D721Med (cell line): ENCODE measurements around the gene MRM2.

ENCODE experiments used
- DNase-seq: peaks from one replicate; pipeline ENCODE4 v3.0.0; 2011; ENCODE audit warnings: low spot score; ENCODE audit not compliant: insufficient read length
- FAIRE-seq: peaks from 2 replicates; lab custom pipeline; 2011; peaks lifted over from hg19 to GRCh38; lab: Jason Lieb, UNC
- TF ChIP-seq, protein P1 (sequence below): IDR thresholded peaks from 2 replicates; pipeline ENCODE4 v1.5.1; 2012; ENCODE audit warnings: mild to moderate bottlenecking, control low read depth; ENCODE audit not compliant: insufficient read depth; ENCODE audit errors: missing control alignments

The MRM2 gene

DNA sequence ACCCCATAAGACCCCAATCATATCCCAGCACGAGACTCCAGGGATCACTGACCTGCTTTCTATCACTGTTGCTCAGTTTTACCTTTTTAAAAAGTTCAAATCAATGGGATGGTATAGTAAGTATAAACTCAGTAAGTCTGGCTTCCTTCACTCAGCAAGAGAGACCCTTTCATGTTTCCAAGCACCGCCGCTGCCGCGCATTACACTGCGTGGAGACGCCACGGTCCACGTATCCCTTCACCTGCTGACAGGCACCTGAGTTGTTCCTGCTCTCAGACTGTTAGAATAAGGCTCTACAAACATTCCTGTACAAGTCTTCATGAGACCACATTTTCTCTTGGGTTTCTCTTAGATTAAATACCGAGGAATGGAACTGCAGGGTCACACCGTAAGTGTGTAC, 37.6 kb downstream of the MRM2 start:
- no peak for FAIRE-seq
- TF ChIP-seq, protein P1, sequence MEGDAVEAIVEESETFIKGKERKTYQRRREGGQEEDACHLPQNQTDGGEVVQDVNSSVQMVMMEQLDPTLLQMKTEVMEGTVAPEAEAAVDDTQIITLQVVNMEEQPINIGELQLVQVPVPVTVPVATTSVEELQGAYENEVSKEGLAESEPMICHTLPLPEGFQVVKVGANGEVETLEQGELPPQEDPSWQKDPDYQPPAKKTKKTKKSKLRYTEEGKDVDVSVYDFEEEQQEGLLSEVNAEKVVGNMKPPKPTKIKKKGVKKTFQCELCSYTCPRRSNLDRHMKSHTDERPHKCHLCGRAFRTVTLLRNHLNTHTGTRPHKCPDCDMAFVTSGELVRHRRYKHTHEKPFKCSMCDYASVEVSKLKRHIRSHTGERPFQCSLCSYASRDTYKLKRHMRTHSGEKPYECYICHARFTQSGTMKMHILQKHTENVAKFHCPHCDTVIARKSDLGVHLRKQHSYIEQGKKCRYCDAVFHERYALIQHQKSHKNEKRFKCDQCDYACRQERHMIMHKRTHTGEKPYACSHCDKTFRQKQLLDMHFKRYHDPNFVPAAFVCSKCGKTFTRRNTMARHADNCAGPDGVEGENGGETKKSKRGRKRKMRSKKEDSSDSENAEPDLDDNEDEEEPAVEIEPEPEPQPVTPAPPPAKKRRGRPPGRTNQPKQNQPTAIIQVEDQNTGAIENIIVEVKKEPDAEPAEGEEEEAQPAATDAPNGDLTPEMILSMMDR: no peak
- no peak for DNase-seq

DNA sequence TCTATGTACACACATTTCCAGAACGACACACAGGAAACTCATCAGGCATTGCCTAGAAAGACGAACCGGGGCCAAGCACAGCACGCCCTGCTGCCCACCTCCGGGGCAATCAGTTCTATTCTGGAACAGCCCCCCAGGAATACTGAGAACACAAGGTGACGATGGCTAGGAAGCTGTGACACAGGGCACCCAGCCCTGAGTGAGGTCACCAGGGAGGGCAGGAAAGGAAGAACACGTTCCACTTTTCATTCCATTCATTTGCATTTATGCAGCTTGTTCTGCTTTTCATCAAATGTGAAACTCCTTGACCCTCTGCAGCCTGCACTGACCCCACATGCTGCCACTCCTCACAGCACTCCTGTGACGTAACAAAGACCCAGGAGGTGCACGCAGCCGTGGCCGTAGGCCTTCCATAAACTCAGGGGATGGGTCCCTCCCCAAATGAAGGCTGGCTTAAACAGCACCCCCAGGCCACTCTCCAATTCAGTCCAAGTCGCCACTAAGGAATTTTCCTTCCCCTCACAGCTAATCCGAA, 38.2 kb downstream of the MRM2 start:
- no peak for DNase-seq
- TF ChIP-seq, protein P1: no peak
- FAIRE-seq: no peak

DNA sequence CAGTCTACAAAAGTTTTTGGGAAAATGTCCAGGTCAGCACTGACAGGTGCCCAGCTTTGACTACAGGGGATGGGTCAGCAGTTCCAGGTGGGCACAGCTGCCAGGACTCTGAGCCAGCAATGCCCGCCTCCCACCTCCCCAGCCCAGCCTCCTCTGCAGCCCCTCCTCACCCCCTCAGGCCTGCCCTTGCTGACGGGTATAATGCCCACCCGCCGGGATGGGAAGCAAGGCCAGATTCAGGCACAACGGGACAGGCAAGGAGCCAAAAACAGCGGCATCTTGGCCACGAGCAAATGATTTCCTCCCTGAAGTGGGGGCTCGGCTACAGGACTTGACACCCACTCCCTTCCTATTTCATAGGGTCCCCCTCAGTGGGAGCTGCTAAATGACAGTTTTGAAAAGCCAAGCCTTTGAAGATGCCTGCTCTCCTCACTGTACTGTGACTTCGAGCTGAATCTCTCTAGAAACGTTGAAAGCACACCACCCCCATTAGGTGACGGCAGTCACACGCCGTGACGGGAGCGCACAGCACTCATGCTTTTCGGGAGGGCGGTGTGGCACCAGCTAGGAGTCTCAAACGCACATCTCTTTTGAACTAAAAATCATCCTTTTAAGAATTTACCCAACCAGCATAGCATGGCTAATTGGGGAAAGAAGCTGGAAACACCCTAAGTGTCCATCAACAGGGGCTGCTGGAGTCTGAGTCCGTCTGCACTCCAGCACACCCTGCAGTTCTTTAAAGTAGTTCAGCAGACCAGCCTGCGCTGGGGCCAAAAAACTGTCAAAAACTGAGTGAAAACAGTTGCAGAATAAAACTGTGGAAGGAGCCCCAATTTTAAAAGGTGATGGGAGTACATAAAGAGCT, 38.9 kb downstream of the MRM2 start:
- FAIRE-seq (no peak), DNase-seq (no peak)
- TF ChIP-seq, protein P1: no peak

DNA sequence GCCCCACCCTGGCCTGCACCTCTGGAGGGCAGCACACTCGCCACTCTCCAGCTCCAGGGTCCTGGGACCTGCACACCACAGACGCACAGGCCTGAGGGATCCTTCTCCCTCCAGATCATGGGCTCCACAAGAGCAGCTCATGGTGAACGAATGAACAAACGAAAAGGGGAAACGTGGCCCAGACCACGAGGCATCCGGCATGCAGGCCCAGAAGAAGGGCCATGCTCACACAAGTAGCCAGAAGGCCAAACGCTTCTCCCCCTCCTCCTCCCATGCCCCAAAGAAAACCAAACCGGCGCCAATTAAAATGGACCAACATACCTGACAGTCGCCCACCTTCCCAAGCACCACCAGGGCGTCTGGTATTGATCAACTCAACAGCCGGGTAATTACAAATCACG, 39.6 kb downstream of the MRM2 start:
- peak; percentile 3 for DNase-seq
- FAIRE-seq: no peak
- TF ChIP-seq, protein P1: no peak

DNA sequence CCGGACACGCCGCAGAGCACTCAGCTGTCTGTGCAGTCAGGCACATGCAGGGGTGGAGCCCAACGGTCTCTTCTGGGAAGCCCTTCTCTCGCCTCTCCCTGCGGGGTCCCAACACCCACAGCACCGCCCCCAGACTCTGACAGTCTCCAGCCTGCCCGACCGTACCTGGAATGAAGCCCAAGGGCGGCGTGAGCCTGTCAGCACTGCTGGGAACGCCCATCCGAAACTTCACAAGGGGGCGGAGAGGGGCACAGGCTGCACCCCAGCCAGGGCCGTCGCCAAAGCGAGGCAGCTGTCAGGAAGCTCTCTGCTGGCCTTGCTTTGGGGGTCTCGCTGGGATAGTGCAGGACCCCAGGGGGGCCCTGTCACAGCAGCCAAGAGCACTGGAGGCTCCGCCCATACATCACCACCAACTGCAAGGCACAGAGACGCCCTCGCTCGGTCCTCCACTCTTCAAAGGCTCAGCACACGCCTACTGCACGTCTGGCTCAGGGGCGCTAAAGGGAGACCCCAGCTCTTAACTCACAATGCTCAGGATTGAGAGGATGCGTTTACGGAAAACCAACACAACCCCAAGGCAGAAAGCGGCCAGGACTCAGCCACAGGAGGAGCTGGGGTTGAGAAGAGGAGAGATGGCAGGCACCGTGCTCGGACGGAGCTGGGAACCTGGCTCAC, 40.2 kb downstream of the MRM2 start:
- DNase-seq (no peak), FAIRE-seq (no peak)
- TF ChIP-seq, protein P1: no peak

DNA sequence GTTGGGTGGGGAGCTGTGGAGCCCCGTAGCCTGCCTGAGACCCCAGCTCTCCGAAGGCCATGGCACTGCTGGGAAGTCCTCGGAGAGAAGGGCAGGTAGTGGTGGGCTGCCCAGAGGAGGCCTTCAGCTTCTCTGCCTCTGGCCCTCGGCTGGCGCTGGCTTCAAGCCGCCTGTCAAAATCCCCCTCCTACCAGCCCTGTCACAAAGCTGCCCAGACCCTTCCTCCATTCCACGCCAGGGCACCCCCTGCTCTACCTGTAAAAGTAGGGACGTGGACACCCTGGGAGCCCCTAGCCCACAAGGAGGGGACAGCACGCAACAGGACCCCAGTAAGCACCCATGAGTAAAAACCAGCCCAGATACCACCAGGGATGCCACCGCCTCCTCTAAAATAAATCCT, 40.9 kb downstream of the MRM2 start:
- no peak for FAIRE-seq
- DNase-seq: no peak
- TF ChIP-seq, protein P1: no peak
